ENCODE data around the gene C18orf63.

GRCh38 chr18:74395006-74395405, 79.4 kb downstream of the C18orf63 start:
- TF ChIP-seq FOXP4 (CRISPR knock-in tag; IDR thresholded peaks at IDR 0.05) (no peak), CTCF (IDR thresholded peaks at IDR 0.05) (no peak), HMGXB4 (CRISPR knock-in tag; IDR thresholded peaks at IDR 0.05) (no peak), MAX (CRISPR knock-in tag; IDR thresholded peaks at IDR 0.05) (no peak), ATF3 (CRISPR knock-in tag; conservative IDR thresholded peaks at IDR 0.05) (no peak), ZBTB43 (CRISPR knock-in tag; IDR thresholded peaks at IDR 0.05) (no peak)
